Keratinocyte (primary cell): ENCODE measurements around the gene TRPC4AP.

Experiments
- CTCF ChIP-seq, 3 experiments: IDR thresholded peaks in 1 of 3; conservative IDR thresholded peaks in 1 of 3; optimal IDR thresholded peaks in 1 of 3; 2 replicates in 2 of 3; 3 replicates in 1 of 3; pipeline versions ENCODE3 to v1.5.1; 2011; ENCODE audit warnings: low read length in 3 of 3, mild to moderate bottlenecking in 3 of 3, moderate library complexity in 2 of 3, control low read depth in 1 of 3, inconsistent platforms in 1 of 3; ENCODE audit not compliant: insufficient read depth in 2 of 3; ENCODE audit errors: extremely low read depth in 1 of 3
- EZH2 ChIP-seq: IDR thresholded peaks from one replicate; pipeline ENCODE4 v1.6.1; 2012; ENCODE audit warnings: inconsistent platforms, mild to moderate bottlenecking, low read length, moderate library complexity

- no peak for TF ChIP-seq CTCF (optimal IDR thresholded peaks at IDR 0.05 in 1 of 3, IDR thresholded peaks at IDR 0.05 in 1 of 3, conservative IDR thresholded peaks at IDR 0.05 in 1 of 3; ENCODE audit: extremely low read depth in 1 of 3, insufficient read depth in 2 of 3, low read length in 3 of 3)
- no peak for TF ChIP-seq EZH2
Observed at GRCh38 chr20:35009665-35010328, 82.8 kb downstream of the TRPC4AP start.
